MG63 (cell line): Measurements from ENCODE around the gene HIVEP2. TPM values are rescaled to one million over a fixed set of nuclear protein-coding genes. Genes with fewer than 3 reads are reported as not detected.

Experiments used
- DNase-seq: peaks from one replicate; pipeline ENCODE4 v3.0.0-alpha.2; 2020
- H3K27me3 ChIP-seq: fragments of 250-450 bp; sonication (Bioruptor Pico); 2 replicates; pipeline ENCODE4 v1.5.1; 2020; ENCODE audit warnings: mild to moderate bottlenecking, moderate library complexity
- H3K36me3 ChIP-seq: fragments of 250-450 bp; sonication (Bioruptor Pico); 2 replicates; pipeline ENCODE4 v1.5.1; 2020; ENCODE audit warnings: mild to moderate bottlenecking, moderate library complexity
- H3K4me3 ChIP-seq: fragments of 250-450 bp; sonication (Bioruptor Pico); 2 replicates; pipeline ENCODE4 v1.5.1; 2020; ENCODE audit warnings: mild to moderate bottlenecking, moderate library complexity
- H3K9me3 ChIP-seq: fragments of 250-450 bp; sonication (Bioruptor Pico); 2 replicates; pipeline ENCODE4 v1.5.1; 2020; ENCODE audit warnings: mild to moderate bottlenecking, moderate library complexity
- total RNA-seq: library from RNA; depleted of rRNA; stranded (reverse); fragments of >200 nt; shearing (Covaris generic); gene quantifications from 2 replicates; pipeline ENCODE4 v1.2.3, GENCODE V29; 2014; ENCODE audit warnings: low replicate concordance

HIVEP2 gene
- total RNA-seq, 1 experiment from 2014 or later = 2.4 TPM

- no peaks in the 10 kb centered on the region for H3K27me3 ChIP-seq
- no peak overlapping the region for H3K4me3 ChIP-seq
- H3K36me3 ChIP-seq = no peaks in the 10 kb centered on the region
- no peak for DNase-seq
- no peaks in the 10 kb centered on the region for H3K9me3 ChIP-seq
Observed at GRCh38 chr6:142848156-142848555, 96.8 kb downstream of the HIVEP2 start.

- H3K27me3 ChIP-seq = no peaks in the 10 kb centered on the region
- no peaks in the 10 kb centered on the region for H3K9me3 ChIP-seq
- no peaks in the 10 kb centered on the region for H3K36me3 ChIP-seq
- peak; percentile 92 for DNase-seq
- peak overlapping the region; percentile 5 for H3K4me3 ChIP-seq
Observed at GRCh38 chr6:142846883-142847287, 98.1 kb downstream of the HIVEP2 start.

- DNase-seq = no peak
- Histone ChIP-seq H3K36me3 (no peaks in the 10 kb centered on the region), H3K27me3 (no peaks in the 10 kb centered on the region), H3K9me3 (no peaks in the 10 kb centered on the region), H3K4me3 (no peak overlapping the region; the same call in 1 of the 2 replicates)
Observed at GRCh38 chr6:142846459-142846831, 98.5 kb downstream of the HIVEP2 start.

- H3K36me3 ChIP-seq = no peaks in the 10 kb centered on the region
- H3K27me3 ChIP-seq = no peaks in the 10 kb centered on the region
- DNase-seq = peak; percentile 87
- H3K9me3 ChIP-seq = no peaks in the 10 kb centered on the region
- H3K4me3 ChIP-seq = peak overlapping the region; percentile 4; the same call in 1 of the 2 replicates
Observed at GRCh38 chr6:142845624-142846458, 99.1 kb downstream of the HIVEP2 start.

- no peaks in the 10 kb centered on the region for H3K9me3 ChIP-seq
- DNase-seq = no peak
- H3K4me3 ChIP-seq = no peak overlapping the region; the same call in 1 of the 2 replicates
- H3K27me3 ChIP-seq = no peaks in the 10 kb centered on the region
- no peaks in the 10 kb centered on the region for H3K36me3 ChIP-seq
Observed at GRCh38 chr6:142845143-142845571, 99.8 kb downstream of the HIVEP2 start.

- no peaks in the 10 kb centered on the region for H3K9me3 ChIP-seq
- no peaks in the 10 kb centered on the region for H3K36me3 ChIP-seq
- H3K27me3 ChIP-seq = no peaks in the 10 kb centered on the region
- H3K4me3 ChIP-seq = no peak overlapping the region
- no peak for DNase-seq
Observed at GRCh38 chr6:142844065-142844755, 100.8 kb downstream of the HIVEP2 start.

GRCh38 chr6:142843361-142843760 lies 101.6 kb downstream of the HIVEP2 start:
- no peaks in the 10 kb centered on the region for H3K27me3 ChIP-seq
- no peaks in the 10 kb centered on the region for H3K36me3 ChIP-seq
- no peak overlapping the region for H3K4me3 ChIP-seq
- H3K9me3 ChIP-seq = no peaks in the 10 kb centered on the region
- DNase-seq = no peak

- peak overlapping the region; percentile 28 for H3K4me3 ChIP-seq
Observed at GRCh38 chr6:142842418-142843261, 102.3 kb downstream of the HIVEP2 start.

GRCh38 chr6:142841915-142842314 lies 103.1 kb downstream of the HIVEP2 start:
- no peak for DNase-seq
- no peaks in the 10 kb centered on the region for H3K27me3 ChIP-seq
- no peaks in the 10 kb centered on the region for H3K36me3 ChIP-seq
- no peaks in the 10 kb centered on the region for H3K9me3 ChIP-seq
- peak overlapping the region; percentile 28 for H3K4me3 ChIP-seq

More at GRCh38 chr6:142842418-142843261, 102.3 kb downstream of the HIVEP2 start:
- Histone ChIP-seq H3K9me3 (no peaks in the 10 kb centered on the region), H3K27me3 (no peaks in the 10 kb centered on the region), H3K36me3 (no peaks in the 10 kb centered on the region)
- no peak for DNase-seq

- Histone ChIP-seq H3K27me3 (no peaks in the 10 kb centered on the region), H3K9me3 (no peaks in the 10 kb centered on the region), H3K36me3 (0 out of 2 replicates have a peak, but pooled peaks cover 2% of the 10 kb centered on the region), H3K4me3 (no peak overlapping the region)
- no peak for DNase-seq
Observed at GRCh38 chr6:142839686-142840040, 105.3 kb downstream of the HIVEP2 start.

- DNase-seq = no peak
- Histone ChIP-seq H3K27me3 (no peaks in the 10 kb centered on the region), H3K9me3 (no peaks in the 10 kb centered on the region), H3K36me3 (0 out of 2 replicates have a peak, but pooled peaks cover 2% of the 10 kb centered on the region), H3K4me3 (no peak overlapping the region)
Observed at GRCh38 chr6:142838821-142839685, 105.9 kb downstream of the HIVEP2 start.

GRCh38 chr6:142835787-142836535 lies 109.0 kb downstream of the HIVEP2 start:
- no peak for DNase-seq
- no peaks in the 10 kb centered on the region for H3K27me3 ChIP-seq
- H3K4me3 ChIP-seq = no peak overlapping the region
- no peaks in the 10 kb centered on the region for H3K9me3 ChIP-seq
- H3K36me3 ChIP-seq = 0 out of 2 replicates have a peak, but pooled peaks cover 2% of the 10 kb centered on the region

GRCh38 chr6:142834853-142835252 lies 110.1 kb downstream of the HIVEP2 start:
- Histone ChIP-seq H3K9me3 (no peaks in the 10 kb centered on the region), H3K36me3 (0 out of 2 replicates have a peak, but pooled peaks cover 2% of the 10 kb centered on the region), H3K4me3 (no peak overlapping the region), H3K27me3 (no peaks in the 10 kb centered on the region)
- no peak for DNase-seq

- DNase-seq = no peak
- Histone ChIP-seq H3K9me3 (no peaks in the 10 kb centered on the region), H3K4me3 (no peak overlapping the region), H3K36me3 (0 out of 2 replicates have a peak, but pooled peaks cover 2% of the 10 kb centered on the region), H3K27me3 (no peaks in the 10 kb centered on the region)
Observed at GRCh38 chr6:142833798-142834197, 111.2 kb downstream of the HIVEP2 start.

- H3K9me3 ChIP-seq = no peaks in the 10 kb centered on the region
- no peaks in the 10 kb centered on the region for H3K27me3 ChIP-seq
- 0 out of 2 replicates have a peak, but pooled peaks cover 2% of the 10 kb centered on the region for H3K36me3 ChIP-seq
- no peak overlapping the region for H3K4me3 ChIP-seq
- DNase-seq = peak; percentile 77
Observed at GRCh38 chr6:142833054-142833453, 111.9 kb downstream of the HIVEP2 start.
